K562 (cell line): ENCODE data around the gene METAP1D. TPM values are rescaled to one million over a fixed set of nuclear protein-coding genes. Genes with fewer than 3 reads are reported as not detected.

Experiments
- BCL6 ChIP-seq: fragments of 250-450 bp; sonication (Bioruptor Pico); IDR thresholded peaks from 2 replicates; pipeline ENCODE4 v1.4.0; 2020
- CREM ChIP-seq: IDR thresholded peaks from 2 replicates; pipeline ENCODE4 v1.6.1; 2014; ENCODE audit warnings: antibody characterized with exemption, low read depth
- GTF2B ChIP-seq: IDR thresholded peaks from 2 replicates; pipeline ENCODE4 v1.6.1; 2011; ENCODE audit not compliant: insufficient read length; ENCODE audit errors: extremely low read depth
- KDM1A ChIP-seq, 2 experiments: fragments of 450-650 bp; IDR thresholded peaks; 2 replicates each; pipeline ENCODE4 v1.6.1; 2016; ENCODE audit warnings: mild to moderate bottlenecking in 2 of 2
- THAP12 ChIP-seq: fragments of 250-450 bp; sonication (Bioruptor Pico); IDR thresholded peaks from 2 replicates; pipeline ENCODE4 v1.9.0; 2021; ENCODE audit warnings: mild to moderate bottlenecking, inconsistent platforms
- ZBTB5 ChIP-seq: fragments of 450-650 bp; IDR thresholded peaks from 2 replicates; pipeline ENCODE4 v1.6.1; 2017; ENCODE audit warnings: antibody characterized with exemption
- ZNF384 ChIP-seq: IDR thresholded peaks from 2 replicates; pipeline ENCODE4 v1.6.1; 2012; ENCODE audit warnings: low read depth, low read length, improper control_type of control experiment
- ZNF407 ChIP-seq: fragments of 450-650 bp; IDR thresholded peaks from 2 replicates; pipeline ENCODE4 v1.6.1; 2016; ENCODE audit warnings: low read depth
- ZSCAN29 ChIP-seq: fragments of 450-650 bp; IDR thresholded peaks from 2 replicates; pipeline ENCODE4 v1.6.1; 2017
- polyA plus RNA-seq, 8 experiments: library from polyadenylated mRNA; depleted of rRNA in 4 of 8; stranded (reverse) in 5 of 8; unstranded in 3 of 8; fragments of >200 nt; fragmentation: Nextera tagmentation in 2 of 8; fragmentation: Illumina TruSeq in 1 of 8; extraction: Ambion mirVana in 2 of 8; extraction: Trizol in 1 of 8; gene quantifications; 2 replicates each; pipeline versions ENCODE4 v1.2.1 to v1.2.3, GENCODE V29; 2011 to 2014; ENCODE audit warnings: inconsistent platforms in 1 of 8, missing spikeins in 1 of 8
- total RNA-seq, 7 experiments: library from RNA; depleted of rRNA in 6 of 7; stranded (reverse); fragments of >200 nt in 6 of 7; fragmentation: Illumina TruSeq in 2 of 7; extraction: Trizol in 2 of 7; gene quantifications; 2 replicates each; pipeline versions ENCODE4 v1.2.1 to v1.2.3, GENCODE V29; 2011 to 2021; ENCODE audit warnings: low replicate concordance in 1 of 7
- TF ChIP-seq, protein P1 (sequence below), 3 experiments: fragments of 200-800 bp in 1 of 3; fragments of 250-450 bp in 1 of 3; fragments of 450-650 bp in 1 of 3; sonication (Bioruptor Pico) in 1 of 3; sonication (Bioruptor generic) in 1 of 3; formaldehyde crosslinking in 1 of 3; IDR thresholded peaks; 2 replicates each; pipeline versions ENCODE4 v1.6.1 to v1.8.0; 2016 to 2022; ENCODE audit warnings: mild to moderate bottlenecking in 2 of 3, missing genetic modification characterization in 2 of 3, missing compliant biosample characterization in 1 of 3, moderate library complexity in 1 of 3

Gene METAP1D
- total and polyA plus RNA-seq, 9 of the 15 experiments (the other 6 are each of a cell fraction or from before 2014, with no cell fraction given), result 8.0 to 23.4 (median 15.7) TPM

DNA sequence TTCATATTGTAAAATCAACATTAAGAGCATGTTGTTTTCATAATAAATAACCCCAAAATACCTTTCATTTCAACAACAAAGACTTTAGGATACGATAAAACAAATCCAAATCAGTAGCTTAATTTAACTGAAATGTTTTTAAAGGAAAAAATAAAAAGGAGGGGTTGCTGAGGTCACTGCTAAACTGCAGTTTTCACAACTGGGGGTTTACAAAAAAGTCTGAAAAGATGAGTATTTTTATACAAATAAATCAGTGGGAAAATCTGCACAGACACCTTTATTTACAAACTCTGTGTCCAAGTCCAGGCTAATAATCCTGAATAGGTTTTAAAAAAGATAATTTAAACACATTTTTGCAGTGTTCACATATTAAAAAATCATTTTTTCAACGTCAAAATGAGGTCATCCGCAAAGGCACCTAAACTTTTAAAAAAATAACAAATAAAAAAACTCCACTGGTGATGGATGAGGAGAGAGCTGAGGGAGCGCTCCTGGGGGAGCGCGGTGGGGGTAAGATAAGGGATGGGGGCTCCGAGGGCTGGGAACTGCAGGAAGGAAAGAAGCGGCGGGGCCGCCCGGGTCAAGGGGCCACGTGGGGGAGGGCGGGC lies 99.8 kb downstream of the METAP1D start (continued):
- TF ChIP-seq ZNF407 (no peak), THAP12 (CRISPR knock-in tag) (no peak), ZBTB5 (no peak), ZSCAN29 (no peak), ZNF384 (no peak), GTF2B (no peak), BCL6 (CRISPR knock-in tag) (no peak), KDM1A (IDR thresholded peaks at IDR 0.05) (no peak), CREM (no peak)
- TF ChIP-seq, protein P1, sequence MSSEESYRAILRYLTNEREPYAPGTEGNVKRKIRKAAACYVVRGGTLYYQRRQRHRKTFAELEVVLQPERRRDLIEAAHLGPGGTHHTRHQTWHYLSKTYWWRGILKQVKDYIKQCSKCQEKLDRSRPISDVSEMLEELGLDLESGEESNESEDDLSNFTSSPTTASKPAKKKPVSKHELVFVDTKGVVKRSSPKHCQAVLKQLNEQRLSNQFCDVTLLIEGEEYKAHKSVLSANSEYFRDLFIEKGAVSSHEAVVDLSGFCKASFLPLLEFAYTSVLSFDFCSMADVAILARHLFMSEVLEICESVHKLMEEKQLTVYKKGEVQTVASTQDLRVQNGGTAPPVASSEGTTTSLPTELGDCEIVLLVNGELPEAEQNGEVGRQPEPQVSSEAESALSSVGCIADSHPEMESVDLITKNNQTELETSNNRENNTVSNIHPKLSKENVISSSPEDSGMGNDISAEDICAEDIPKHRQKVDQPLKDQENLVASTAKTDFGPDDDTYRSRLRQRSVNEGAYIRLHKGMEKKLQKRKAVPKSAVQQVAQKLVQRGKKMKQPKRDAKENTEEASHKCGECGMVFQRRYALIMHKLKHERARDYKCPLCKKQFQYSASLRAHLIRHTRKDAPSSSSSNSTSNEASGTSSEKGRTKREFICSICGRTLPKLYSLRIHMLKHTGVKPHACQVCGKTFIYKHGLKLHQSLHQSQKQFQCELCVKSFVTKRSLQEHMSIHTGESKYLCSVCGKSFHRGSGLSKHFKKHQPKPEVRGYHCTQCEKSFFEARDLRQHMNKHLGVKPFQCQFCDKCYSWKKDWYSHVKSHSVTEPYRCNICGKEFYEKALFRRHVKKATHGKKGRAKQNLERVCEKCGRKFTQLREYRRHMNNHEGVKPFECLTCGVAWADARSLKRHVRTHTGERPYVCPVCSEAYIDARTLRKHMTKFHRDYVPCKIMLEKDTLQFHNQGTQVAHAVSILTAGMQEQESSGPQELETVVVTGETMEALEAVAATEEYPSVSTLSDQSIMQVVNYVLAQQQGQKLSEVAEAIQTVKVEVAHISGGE (CRISPR knock-in tag; IDR thresholded peaks at IDR 0.05), result 0 out of 6 replicates have a peak, but pooled peaks of 1 of the 3 experiments have one; percentile 9
